Astrocyte of the cerebellum (primary cell): ENCODE data around the gene LRRK1.

Experiments used
- DNase-seq: peaks from one replicate; pipeline ENCODE4 v3.0.0-alpha.2; 2011; ENCODE audit warnings: low read depth
- H3K4me3 ChIP-seq: 2 replicates; pipeline ENCODE4 v1.5.1; 2011; ENCODE audit warnings: mild to moderate bottlenecking, low read depth, low read length, moderate library complexity
- in situ Hi-C: cut with HindIII; loops from 2 replicates; pipeline ENCODE4 v1.10.0; 2017; ENCODE audit warnings: low sequenced_read_pairs
- TF ChIP-seq, protein P1 (sequence below): IDR thresholded peaks from 2 replicates; pipeline ENCODE4 v1.5.1; 2012; ENCODE audit warnings: low read length, low read depth, moderate library complexity, mild to moderate bottlenecking; ENCODE audit errors: missing control alignments

LRRK1 gene

DNA sequence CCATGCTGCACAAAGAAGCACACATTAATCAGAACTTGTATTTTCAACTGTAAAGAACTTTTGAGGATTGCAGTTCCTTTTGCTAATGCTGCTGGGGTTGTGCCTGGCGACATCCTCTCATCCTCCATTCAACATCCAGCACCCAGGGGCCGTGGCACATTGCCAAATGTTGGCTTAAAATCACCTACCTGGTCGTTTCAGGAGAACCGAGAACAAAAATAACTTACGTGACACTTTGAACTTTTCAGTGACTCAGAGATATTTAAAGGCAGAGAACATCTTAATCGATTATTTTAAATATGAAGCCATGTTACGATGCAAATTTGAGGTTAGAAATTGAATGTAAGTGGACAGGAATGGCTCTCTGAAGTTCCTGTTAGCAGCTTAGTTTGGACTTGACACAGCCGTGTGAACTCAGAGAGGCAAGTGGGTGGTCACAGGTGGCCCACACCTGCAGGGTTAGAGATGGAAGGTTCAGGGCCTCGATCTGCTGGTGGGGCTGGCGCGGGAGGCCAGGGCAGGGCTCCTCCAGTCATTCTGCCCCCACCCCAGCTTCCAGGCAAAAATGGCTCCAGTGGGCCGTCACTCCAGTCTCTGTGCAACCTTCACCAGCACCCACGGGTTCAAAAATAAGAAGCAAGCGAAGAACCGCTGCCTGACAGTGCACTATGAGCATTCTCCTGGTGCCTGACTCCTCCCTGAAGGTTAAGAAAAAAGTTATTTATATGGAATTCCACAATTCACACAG, 12.2 kb downstream of the LRRK1 start:
- TF ChIP-seq, protein P1, sequence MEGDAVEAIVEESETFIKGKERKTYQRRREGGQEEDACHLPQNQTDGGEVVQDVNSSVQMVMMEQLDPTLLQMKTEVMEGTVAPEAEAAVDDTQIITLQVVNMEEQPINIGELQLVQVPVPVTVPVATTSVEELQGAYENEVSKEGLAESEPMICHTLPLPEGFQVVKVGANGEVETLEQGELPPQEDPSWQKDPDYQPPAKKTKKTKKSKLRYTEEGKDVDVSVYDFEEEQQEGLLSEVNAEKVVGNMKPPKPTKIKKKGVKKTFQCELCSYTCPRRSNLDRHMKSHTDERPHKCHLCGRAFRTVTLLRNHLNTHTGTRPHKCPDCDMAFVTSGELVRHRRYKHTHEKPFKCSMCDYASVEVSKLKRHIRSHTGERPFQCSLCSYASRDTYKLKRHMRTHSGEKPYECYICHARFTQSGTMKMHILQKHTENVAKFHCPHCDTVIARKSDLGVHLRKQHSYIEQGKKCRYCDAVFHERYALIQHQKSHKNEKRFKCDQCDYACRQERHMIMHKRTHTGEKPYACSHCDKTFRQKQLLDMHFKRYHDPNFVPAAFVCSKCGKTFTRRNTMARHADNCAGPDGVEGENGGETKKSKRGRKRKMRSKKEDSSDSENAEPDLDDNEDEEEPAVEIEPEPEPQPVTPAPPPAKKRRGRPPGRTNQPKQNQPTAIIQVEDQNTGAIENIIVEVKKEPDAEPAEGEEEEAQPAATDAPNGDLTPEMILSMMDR: no peak
- DNase-seq: no peak
- in situ Hi-C loops: no loop called here

DNA sequence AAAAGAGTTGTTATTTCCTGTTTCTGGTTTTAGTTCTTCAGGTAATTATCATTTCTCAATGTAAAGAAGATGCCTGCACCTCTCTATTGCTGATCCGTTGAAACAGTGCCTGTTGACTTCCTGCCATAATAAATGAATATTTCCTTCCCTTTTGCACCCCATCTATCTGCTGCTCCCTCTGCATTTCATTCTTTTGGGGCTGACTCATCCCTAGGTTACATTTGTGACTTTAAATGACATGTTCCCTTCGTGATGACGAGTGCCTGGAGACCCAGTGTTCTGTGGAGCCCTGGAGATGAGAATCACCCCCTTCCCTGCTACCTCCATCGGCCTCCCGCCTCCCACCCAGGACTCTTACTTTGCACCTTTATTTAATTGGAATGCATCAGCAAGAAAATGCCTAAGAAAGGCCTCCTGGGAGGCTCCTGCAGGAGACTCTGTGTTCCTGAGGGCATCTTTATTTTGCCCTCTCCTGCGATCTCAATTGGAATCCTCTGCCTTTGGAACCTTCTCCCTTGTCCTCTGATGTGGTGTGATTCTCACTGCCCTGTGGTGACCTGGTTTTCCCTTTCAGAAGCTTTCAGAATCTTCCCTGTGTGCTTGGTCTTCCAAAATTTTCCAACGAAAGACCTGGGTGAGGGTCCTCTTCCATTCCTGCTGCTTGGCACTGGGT, 13.7 kb downstream of the LRRK1 start:
- no peak for DNase-seq
- TF ChIP-seq, protein P1: no peak
- H3K4me3 ChIP-seq: no peak overlapping the region
- in situ Hi-C loops: no loop called here

More for the DNA sequence above, 12.2 kb downstream of the LRRK1 start:
- no peak overlapping the region for H3K4me3 ChIP-seq

DNA sequence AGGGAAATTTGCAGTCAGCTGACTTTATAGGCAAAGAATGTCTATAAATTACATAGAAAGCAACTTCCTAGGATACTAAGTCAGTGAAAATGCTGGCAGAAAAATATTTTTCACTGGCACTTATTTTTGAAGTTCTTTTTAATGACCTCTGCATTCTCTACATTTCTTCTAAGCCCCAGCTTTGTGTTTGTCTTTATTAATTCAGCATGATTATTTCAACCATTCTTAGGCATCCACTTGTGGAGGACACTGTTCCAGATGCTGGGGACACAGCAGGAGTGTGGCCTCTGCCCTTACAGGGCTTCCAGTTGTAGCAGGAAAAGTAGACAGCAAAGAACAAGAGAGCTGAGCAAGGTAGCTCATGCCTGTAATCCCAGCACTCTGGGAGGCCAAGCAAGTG, 15.0 kb downstream of the LRRK1 start:
- H3K4me3 ChIP-seq: no peak overlapping the region
- TF ChIP-seq, protein P1: no peak
- no peak for DNase-seq
- in situ Hi-C loops: no loop called here

DNA sequence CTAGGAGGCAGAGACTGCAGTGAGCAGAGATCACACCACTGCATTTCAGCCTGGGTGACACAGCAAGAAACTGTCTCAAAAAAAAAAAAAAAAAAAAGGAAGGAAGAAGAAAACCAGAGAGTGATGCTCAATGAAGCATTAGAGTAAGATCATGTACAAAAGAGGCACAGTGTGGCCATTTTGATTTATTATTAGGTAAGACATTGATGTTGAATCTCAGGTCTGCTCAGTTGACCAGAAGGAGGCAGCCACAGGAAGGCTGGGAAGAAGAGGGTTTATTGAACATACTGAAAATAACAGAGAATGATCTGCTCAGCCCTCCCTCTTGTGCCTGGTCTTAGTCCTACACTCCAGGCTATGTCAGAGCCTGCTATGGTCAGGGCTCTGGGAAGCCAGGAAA, 15.6 kb downstream of the LRRK1 start:
- TF ChIP-seq, protein P1: peak; percentile 28
- in situ Hi-C loops: no loop called here
- no peak for DNase-seq

DNA sequence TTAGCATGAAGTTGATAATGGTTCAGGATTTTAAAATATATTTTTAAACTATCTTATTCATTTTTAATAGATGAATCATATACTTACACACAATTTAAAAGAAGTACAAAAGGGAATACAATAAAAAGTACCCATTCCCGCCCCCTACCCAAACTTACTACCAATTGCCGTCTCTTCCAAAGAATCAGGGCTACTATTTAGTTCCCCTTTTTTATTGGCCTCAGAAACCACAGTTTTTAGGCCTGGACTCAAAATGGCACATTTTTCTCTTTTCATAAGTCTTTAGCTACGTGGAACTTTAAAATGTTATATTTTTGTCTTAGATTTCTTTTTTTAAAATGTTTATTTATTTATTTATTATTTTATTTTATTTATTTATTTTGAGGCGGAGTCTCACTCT, 18.0 kb downstream of the LRRK1 start:
- no peak for DNase-seq
- no peak overlapping the region for H3K4me3 ChIP-seq
- in situ Hi-C loops: no loop called here
- TF ChIP-seq, protein P1: no peak

More for the DNA sequence above, 15.6 kb downstream of the LRRK1 start:
- H3K4me3 ChIP-seq: no peak overlapping the region

GRCh38 chr15:100939791-100940190, 20.6 kb downstream of the LRRK1 start:
- DNase-seq: no peak
- TF ChIP-seq, protein P1: no peak
- in situ Hi-C loops: no loop called here
- H3K4me3 ChIP-seq: no peak overlapping the region
